C4-2B (cell line): ENCODE results near the gene NEU1.

Source experiments
- ZFX ChIP-seq: fragments of 450-650 bp; IDR thresholded peaks from 2 replicates; pipeline ENCODE4 v1.6.1; 2017
- TF ChIP-seq, protein P1 (sequence below): fragments of 450-650 bp; conservative IDR thresholded peaks from 2 replicates; pipeline ENCODE4 v1.5.1; 2017; ENCODE audit warnings: mild to moderate bottlenecking

DNA sequence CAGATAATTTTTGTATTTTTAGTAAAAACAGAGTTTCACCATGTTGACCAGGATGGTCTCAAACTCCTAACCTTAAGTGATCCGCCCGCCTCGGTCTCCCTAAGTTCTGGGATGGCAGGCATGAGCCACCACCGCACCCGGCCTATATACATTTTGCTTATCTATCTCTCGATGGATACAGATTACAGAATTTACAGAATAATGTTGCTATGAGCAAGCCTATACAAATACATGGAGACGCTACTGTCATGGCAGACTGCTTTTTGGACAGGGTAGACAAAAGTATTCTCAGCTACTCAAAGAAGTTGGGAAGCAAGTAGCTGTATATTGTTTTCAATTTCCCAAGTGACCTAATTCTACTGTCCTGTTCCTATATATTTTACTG lies 49.2 kb downstream of the NEU1 start:
- TF ChIP-seq, protein P1, sequence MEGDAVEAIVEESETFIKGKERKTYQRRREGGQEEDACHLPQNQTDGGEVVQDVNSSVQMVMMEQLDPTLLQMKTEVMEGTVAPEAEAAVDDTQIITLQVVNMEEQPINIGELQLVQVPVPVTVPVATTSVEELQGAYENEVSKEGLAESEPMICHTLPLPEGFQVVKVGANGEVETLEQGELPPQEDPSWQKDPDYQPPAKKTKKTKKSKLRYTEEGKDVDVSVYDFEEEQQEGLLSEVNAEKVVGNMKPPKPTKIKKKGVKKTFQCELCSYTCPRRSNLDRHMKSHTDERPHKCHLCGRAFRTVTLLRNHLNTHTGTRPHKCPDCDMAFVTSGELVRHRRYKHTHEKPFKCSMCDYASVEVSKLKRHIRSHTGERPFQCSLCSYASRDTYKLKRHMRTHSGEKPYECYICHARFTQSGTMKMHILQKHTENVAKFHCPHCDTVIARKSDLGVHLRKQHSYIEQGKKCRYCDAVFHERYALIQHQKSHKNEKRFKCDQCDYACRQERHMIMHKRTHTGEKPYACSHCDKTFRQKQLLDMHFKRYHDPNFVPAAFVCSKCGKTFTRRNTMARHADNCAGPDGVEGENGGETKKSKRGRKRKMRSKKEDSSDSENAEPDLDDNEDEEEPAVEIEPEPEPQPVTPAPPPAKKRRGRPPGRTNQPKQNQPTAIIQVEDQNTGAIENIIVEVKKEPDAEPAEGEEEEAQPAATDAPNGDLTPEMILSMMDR, result no peak
- no peak for TF ChIP-seq ZFX
